GM21786 (cell line): ENCODE data around the gene MBNL2.

ENCODE experiments used
- ATAC-seq: cut with Tn5 transposase; IDR thresholded peaks from one replicate; pipeline ENCODE4 v1.9.1; 2021; ENCODE audit not compliant: unreplicated experiment

The MBNL2 gene

GRCh38 chr13:97211300-97211699 lies 10.8 kb upstream of the MBNL2 start:
- no peak for ATAC-seq

- ATAC-seq: no peak
Observed at GRCh38 chr13:97212004-97212403, 10.1 kb upstream of the MBNL2 start.

GRCh38 chr13:97212601-97213040 lies 9.5 kb upstream of the MBNL2 start:
- ATAC-seq: peak; percentile 49

GRCh38 chr13:97214921-97215320 lies 7.2 kb upstream of the MBNL2 start:
- ATAC-seq: no peak

- peak; percentile 58 for ATAC-seq
Observed at GRCh38 chr13:97215325-97215724, 6.8 kb upstream of the MBNL2 start.

GRCh38 chr13:97219226-97219625 lies 2.9 kb upstream of the MBNL2 start:
- no peak for ATAC-seq

GRCh38 chr13:97220151-97220900 lies 1.8 kb upstream of the MBNL2 start:
- no peak for ATAC-seq

GRCh38 chr13:97221046-97221445 lies 1.1 kb upstream of the MBNL2 start:
- ATAC-seq: no peak

GRCh38 chr13:97221466-97221865 lies 667 bp upstream of the MBNL2 start:
- no peak for ATAC-seq

GRCh38 chr13:97223037-97223710 lies 1.0 kb downstream of the MBNL2 start:
- no peak for ATAC-seq

- peak; percentile 14 for ATAC-seq
Observed at GRCh38 chr13:97223711-97224541, 1.8 kb downstream of the MBNL2 start.

- ATAC-seq: no peak
Observed at GRCh38 chr13:97224544-97225300, 2.6 kb downstream of the MBNL2 start.

GRCh38 chr13:97225533-97225932 lies 3.4 kb downstream of the MBNL2 start:
- ATAC-seq: no peak

- ATAC-seq: no peak
Observed at GRCh38 chr13:97226013-97226412, 3.9 kb downstream of the MBNL2 start.

- peak; percentile 52 for ATAC-seq
Observed at GRCh38 chr13:97226788-97227627, 4.9 kb downstream of the MBNL2 start.

GRCh38 chr13:97228850-97229521 lies 6.9 kb downstream of the MBNL2 start:
- ATAC-seq: no peak

- no peak for ATAC-seq
Observed at GRCh38 chr13:97229699-97230098, 7.6 kb downstream of the MBNL2 start.

- no peak for ATAC-seq
Observed at GRCh38 chr13:97231118-97231828, 9.1 kb downstream of the MBNL2 start.

GRCh38 chr13:97231829-97232196 lies 9.7 kb downstream of the MBNL2 start:
- ATAC-seq: no peak
